Right renal pelvis (tissue), 4 donors: ENCODE measurements around the gene SYT12. TPM values are rescaled to one million over a fixed set of nuclear protein-coding genes. Genes with fewer than 3 reads are reported as not detected.
"Not testable (repeated sequence)": the region's sequence is repeated elsewhere in the genome, so short reads cannot be mapped to it uniquely, and the experiment has no call there.

ENCODE experiments used
- DNase-seq, 4 donors: peaks; one replicate each; pipeline ENCODE4 v3.0.0-alpha.2; 2013; ENCODE audit warnings: low read depth in 4 of 4, low spot score in 3 of 4, missing footprints in 1 of 4
- polyA plus RNA-seq, 4 donors: library from polyadenylated mRNA; unstranded; fragments of 120-200 nt; gene quantifications; one replicate each; pipeline ENCODE4 v1.2.1, GENCODE V29; 2013; ENCODE audit not compliant: insufficient read length in 4 of 4

SYT12 gene
- polyA plus RNA-seq, 4 donors, result 0.18 to 0.46 (median 0.19) TPM

GRCh38 chr11:66996609-66997273, 26.2 kb upstream of the SYT12 start:
- DNase-seq, result no peak

DNA sequence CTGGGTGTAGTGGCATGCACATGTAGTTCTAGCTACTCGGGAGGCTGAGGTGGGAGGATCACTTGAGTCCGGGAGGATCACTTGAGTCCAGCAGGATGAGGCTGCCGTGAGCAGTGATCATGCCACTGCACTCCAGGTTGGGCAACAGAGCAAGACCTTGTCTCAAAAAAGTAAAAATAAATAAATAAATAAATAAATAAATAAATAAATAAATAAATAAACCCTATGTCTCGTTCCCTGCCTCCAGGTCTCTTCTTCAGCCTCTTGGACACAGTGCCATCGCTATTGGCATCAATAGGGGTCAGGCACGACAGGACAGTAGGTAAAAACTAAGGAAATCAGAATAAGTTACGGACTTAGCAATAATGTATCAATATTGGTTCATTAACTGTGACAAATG, 23.4 kb upstream of the SYT12 start:
- DNase-seq, result no peak

DNA sequence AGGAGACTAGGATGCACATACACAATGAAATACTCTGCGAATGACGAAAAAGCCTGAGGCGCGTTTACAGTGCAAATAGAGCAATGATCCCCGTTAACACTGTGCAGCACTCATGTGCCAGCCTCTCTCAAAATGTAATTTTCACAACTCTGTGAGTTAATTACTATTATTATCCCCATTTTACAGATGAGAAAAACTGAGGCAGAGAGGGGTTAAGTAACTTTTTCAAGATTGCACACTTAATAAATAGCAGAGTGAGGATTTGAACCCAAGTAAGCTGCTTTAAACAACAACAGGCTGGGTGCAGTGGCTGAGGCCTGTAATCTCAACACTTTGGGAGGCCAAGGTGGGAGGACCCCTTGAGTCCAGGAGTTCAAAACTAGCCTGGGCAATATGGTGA, 21.6 kb upstream of the SYT12 start:
- no peak for DNase-seq

GRCh38 chr11:67002297-67002913, 20.5 kb upstream of the SYT12 start:
- no peak for DNase-seq

GRCh38 chr11:67002921-67003411, 20.0 kb upstream of the SYT12 start:
- no peak for DNase-seq

DNA sequence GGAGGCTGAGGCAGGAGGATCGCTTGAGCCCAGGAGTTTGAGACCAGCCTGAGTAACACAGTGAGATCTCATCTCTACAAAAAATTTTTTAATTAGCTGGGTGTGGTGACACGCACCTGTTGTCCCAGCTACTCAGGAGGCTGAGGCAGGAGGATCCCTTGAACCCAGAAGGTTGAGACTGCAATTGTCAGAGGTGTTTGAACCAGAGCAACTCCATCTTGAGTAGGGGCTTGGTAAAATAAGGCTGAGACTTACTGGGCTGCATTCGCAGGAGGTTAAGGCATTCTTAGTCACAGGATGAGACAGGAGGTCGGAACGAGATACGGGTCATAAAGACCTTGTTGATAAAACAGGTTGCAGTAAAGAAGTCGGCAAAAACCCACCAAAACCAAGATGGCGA, 17.7 kb upstream of the SYT12 start:
- not testable (repeated sequence) for DNase-seq

DNA sequence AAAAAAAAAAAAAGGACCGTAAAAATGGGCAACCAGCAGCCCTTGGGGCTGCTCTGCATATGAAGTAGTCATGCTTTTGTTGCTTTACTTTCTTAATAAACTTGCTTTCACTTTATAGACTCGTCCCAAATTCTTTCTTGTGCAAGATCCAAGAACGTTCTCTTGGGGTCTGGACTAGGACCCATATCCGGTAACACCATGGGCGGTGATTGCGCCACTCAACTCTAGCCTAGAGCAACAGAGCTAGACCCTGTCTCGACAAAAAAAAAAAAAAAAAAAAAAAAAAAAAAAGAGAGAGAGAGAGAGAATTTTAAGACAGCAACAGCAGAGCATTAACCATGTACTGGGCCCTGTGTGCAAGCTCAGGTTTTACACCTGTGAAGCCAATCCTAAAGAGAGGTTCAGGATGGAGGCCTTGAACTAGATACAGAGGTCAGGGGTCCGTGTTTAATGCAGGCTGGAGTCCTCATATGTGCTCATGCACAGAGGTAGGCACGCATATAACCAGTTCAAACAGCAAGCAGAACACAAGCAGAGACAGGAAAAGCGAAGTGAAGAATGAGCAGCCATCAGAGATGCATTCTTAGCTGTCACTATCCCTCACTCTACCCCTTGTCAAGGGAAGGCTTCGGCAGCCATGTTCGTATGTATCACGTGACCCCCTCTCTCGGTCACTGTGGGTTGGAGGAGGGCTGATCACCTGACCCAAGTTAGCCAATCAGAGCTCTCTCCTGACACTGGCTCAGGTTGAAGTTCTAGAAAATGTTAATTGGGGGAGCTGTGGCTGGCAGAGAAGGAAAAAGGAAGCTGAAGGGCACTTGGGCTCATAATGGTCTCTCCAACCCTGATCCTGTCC, 16.7 kb upstream of the SYT12 start:
- no peak for DNase-seq

DNA sequence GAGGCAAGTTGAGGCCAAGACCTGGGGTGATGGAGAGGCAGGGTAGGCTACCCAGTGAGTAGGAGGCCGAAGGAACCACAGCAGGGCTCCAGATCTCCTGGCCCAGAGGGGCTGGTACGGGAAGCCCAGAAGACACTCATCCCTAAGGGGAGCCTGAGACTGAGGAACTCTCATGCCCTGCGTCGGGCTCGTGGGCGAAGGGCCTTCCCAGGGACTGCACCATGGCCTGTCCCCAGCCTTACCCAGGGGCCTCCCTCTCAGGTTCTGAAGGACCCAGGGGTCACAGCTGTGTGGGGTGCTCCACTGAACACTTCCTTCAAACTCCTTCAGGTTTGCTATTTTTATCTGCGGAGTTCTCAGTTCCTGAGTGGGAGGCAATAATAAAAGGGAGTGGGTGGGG, 15.8 kb upstream of the SYT12 start:
- DNase-seq, result no peak

- no peak for DNase-seq
These were observed 12.5 kb upstream of the SYT12 start for GRCh38 chr11:67010296-67010905.

GRCh38 chr11:67013511-67014045, 9.4 kb upstream of the SYT12 start:
- no peak for DNase-seq

- DNase-seq, result no peak
These were observed 8.6 kb upstream of the SYT12 start for GRCh38 chr11:67014343-67014742.

DNA sequence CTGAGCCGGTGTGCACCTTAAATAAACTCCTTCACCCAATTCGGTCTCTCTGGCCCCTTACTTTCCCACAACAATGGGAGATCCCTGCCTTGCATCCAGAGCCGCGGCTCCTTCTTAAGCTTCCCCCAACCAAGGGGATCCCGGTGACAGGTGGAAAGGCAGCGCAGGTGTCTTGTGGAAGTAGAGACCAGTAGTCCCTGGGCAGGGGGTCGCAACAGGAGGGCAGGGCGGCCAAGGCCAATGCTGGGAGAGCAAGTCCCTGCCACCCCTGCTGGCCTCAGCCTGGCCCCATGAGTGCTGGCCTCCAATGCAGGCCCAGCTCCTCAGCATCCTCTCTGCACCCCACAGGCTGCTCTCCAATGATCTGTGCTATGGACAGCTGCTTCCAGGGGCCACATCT, 7.9 kb upstream of the SYT12 start:
- no peak for DNase-seq

- DNase-seq, result no peak
These were observed 6.4 kb upstream of the SYT12 start for GRCh38 chr11:67016550-67016949.

- no peak for DNase-seq
These were observed 2.0 kb upstream of the SYT12 start for GRCh38 chr11:67020949-67021348.

- DNase-seq, result no peak
These were observed 497 bp upstream of the SYT12 start for GRCh38 chr11:67022341-67022933.

DNA sequence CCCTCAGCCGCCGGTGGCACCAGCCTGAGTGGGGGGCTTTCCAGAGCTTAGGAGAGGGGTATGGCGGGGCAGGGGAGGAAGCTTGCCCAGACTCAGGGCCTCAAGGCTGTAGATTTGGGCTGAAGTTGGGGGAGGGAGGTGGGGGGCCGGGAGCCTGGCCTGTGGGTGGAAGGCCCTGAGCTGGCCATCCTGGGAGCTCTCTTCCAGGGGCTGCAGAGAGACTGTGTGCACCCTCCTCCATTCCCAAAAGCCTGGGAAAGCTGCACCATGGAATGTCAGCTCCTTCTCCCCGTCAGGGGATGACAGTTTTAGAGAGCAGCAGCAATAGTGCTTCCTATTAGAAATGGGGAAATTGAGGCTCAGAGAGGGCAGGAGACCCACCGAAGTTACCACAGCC, 1.0 kb downstream of the SYT12 start:
- no peak for DNase-seq

GRCh38 chr11:67024410-67024809, 1.5 kb downstream of the SYT12 start:
- no peak for DNase-seq

- DNase-seq, result no peak
These were observed 2.0 kb downstream of the SYT12 start for GRCh38 chr11:67024966-67025365.

GRCh38 chr11:67025750-67026149, 2.8 kb downstream of the SYT12 start:
- DNase-seq, result no peak

DNA sequence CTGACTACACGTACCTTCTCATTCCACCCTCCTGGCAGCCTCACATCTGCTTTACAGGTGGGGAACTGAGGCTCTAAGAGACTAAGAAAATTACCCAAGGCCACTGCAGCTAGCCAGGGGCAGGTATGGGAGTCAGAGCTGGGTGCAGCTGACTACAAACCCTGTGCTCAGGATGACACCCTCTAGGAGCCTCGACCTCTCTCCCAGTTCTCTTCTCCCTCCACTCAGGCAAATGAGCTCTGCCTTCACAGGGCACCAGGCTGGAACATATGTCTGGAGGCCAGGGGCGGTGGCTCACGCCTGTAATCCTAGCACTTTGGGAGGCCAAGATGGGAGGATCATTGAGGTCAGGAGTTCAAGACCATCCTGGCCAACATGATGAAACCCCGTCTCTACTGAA, 4.0 kb downstream of the SYT12 start:
- no peak for DNase-seq
